Measurements from ENCODE around the gene WDR44. TPM values are rescaled to one million over a fixed set of nuclear protein-coding genes. Genes with fewer than 3 reads are reported as not detected.

Gene WDR44
- total and polyA plus RNA-seq, 2 of the 13 experiments (the other 11 are each of a cell fraction or from before 2014, with no cell fraction given) = 2.2 to 4.3 TPM

DNA sequence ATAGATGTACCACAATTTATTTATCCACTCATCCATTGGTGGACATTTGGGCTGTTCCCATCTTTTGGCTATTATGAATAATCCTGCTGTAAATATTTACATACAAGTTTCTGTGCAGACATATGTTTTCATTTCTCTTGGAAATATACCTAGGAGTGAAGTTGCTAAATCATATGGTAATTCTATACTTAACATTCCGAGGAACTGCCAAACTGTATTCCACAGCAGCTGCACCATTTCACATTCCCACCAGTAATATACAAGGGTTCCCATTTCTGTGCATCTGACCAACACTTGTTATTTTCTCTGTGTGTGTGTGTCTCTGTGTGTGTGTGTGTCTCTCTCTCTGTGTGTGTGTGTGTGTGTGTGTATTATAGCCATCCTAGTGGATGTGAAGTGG is 134.3 kb downstream of the WDR44 start:
- Histone ChIP-seq H4K20me1 (ENCODE audit: insufficient read depth, low read length) (no peaks in the 10 kb centered on the region), H3K36me3 (replicated peaks in 1 of 2; ENCODE audit: control insufficient read depth in 1 of 2, insufficient read depth in 2 of 2, low read length in 2 of 2) (no peaks in the 10 kb centered on the region), H3K4me3 (replicated peaks in 1 of 3; ENCODE audit: insufficient read depth in 1 of 3, low read depth in 2 of 3, low read length in 3 of 3) (no peak overlapping the region), H3K9me3 (ENCODE audit: low read length) (no peaks in the 10 kb centered on the region), H3K4me1 (ENCODE audit: insufficient read depth, low read length) (no peaks in the 10 kb centered on the region), H3K4me2 (ENCODE audit: low read depth, low read length) (no peak overlapping the region), H3K9ac (ENCODE audit: insufficient read depth, low read depth, low read length) (no peak overlapping the region), H2AFZ (ENCODE audit: low read length) (no peak overlapping the region), H3K79me2 (ENCODE audit: insufficient read depth, low read length) (no peaks in the 10 kb centered on the region), H3K27ac (ENCODE audit: extremely low read length, insufficient read depth, low read length) (no peak overlapping the region), H3K27me3 (ENCODE audit: control insufficient read depth in 1 of 2, insufficient read depth in 2 of 2, low read length in 2 of 2) (no peaks in the 10 kb centered on the region)
- in situ Hi-C loops (cut with HindIII; ENCODE audit: extremely low pct_ligation_motif_present, low pct_unique_long_range_greater_than_20kb) = no loop called here
- no peak for FAIRE-seq
- DNase-seq (ENCODE audit: low spot score) = no peak
- no TSS peak for BruUV-seq (replicated peaks)
- POLR2A ChIA-PET = interaction anchor here (0.7 kb wide), 1 partner anchor 25 kb away, joined by 3 read pairs; no protein-coding TSS in a partner anchor
- WGBS (ENCODE audit: low lambda C conversion rate) = 57% methylated on average over 1 of the region's 1 CpG
- intact Hi-C loops (cut with micrococcal nuclease; ENCODE audit: unreplicated experiment) = no loop called here
- CTCF ChIA-PET (ENCODE audit: low intra/inter-chr PET ratio, low total read pairs) = no interaction called here
- no peak for ATAC-seq
- TF ChIP-seq ZNF782 (CRISPR knock-in tag; IDR thresholded peaks at IDR 0.05; ENCODE audit: borderline replicate concordance) = no peak
- TF ChIP-seq ZFP36L2 (CRISPR knock-in tag; IDR thresholded peaks at IDR 0.05) = no peak
- no peak for TF ChIP-seq ZNF768 (CRISPR knock-in tag; IDR thresholded peaks at IDR 0.05)
- TF ChIP-seq KDM5A (IDR thresholded peaks at IDR 0.05; ENCODE audit: borderline replicate concordance, low read length) = no peak
- TF ChIP-seq JUND (CRISPR knock-in tag; IDR thresholded peaks at IDR 0.05) = no peak
- TF ChIP-seq, protein P1, sequence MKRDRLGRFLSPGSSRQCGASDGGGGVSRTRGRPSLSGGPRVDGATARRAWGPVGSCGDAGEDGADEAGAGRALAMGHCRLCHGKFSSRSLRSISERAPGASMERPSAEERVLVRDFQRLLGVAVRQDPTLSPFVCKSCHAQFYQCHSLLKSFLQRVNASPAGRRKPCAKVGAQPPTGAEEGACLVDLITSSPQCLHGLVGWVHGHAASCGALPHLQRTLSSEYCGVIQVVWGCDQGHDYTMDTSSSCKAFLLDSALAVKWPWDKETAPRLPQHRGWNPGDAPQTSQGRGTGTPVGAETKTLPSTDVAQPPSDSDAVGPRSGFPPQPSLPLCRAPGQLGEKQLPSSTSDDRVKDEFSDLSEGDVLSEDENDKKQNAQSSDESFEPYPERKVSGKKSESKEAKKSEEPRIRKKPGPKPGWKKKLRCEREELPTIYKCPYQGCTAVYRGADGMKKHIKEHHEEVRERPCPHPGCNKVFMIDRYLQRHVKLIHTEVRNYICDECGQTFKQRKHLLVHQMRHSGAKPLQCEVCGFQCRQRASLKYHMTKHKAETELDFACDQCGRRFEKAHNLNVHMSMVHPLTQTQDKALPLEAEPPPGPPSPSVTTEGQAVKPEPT (CRISPR knock-in tag; IDR thresholded peaks at IDR 0.05; ENCODE audit: low read depth) = no peak
- no peak for TF ChIP-seq MED1 (CRISPR knock-in tag; IDR thresholded peaks at IDR 0.05)
- no peak for TF ChIP-seq TBX3 (IDR thresholded peaks at IDR 0.05; ENCODE audit: borderline replicate concordance)
- TF ChIP-seq, protein P2, sequence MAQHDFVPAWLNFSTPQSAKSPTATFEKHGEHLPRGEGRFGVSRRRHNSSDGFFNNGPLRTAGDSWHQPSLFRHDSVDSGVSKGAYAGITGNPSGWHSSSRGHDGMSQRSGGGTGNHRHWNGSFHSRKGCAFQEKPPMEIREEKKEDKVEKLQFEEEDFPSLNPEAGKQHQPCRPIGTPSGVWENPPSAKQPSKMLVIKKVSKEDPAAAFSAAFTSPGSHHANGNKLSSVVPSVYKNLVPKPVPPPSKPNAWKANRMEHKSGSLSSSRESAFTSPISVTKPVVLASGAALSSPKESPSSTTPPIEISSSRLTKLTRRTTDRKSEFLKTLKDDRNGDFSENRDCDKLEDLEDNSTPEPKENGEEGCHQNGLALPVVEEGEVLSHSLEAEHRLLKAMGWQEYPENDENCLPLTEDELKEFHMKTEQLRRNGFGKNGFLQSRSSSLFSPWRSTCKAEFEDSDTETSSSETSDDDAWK (CRISPR knock-in tag; IDR thresholded peaks at IDR 0.05) = no peak
- TF ChIP-seq SIX1 (CRISPR knock-in tag; IDR thresholded peaks at IDR 0.05; ENCODE audit: borderline replicate concordance) = no peak
- no peak for TF ChIP-seq ZNF263 (CRISPR knock-in tag; IDR thresholded peaks at IDR 0.05)
- no peak for TF ChIP-seq ATF7 (IDR thresholded peaks at IDR 0.05)
- no peak for TF ChIP-seq ATF7 (CRISPR knock-in tag; IDR thresholded peaks at IDR 0.05)
- no peak for TF ChIP-seq ZNF672 (CRISPR knock-in tag; IDR thresholded peaks at IDR 0.05)
- TF ChIP-seq ONECUT2 (CRISPR knock-in tag; IDR thresholded peaks at IDR 0.05) = no peak
- TF ChIP-seq, protein P3, sequence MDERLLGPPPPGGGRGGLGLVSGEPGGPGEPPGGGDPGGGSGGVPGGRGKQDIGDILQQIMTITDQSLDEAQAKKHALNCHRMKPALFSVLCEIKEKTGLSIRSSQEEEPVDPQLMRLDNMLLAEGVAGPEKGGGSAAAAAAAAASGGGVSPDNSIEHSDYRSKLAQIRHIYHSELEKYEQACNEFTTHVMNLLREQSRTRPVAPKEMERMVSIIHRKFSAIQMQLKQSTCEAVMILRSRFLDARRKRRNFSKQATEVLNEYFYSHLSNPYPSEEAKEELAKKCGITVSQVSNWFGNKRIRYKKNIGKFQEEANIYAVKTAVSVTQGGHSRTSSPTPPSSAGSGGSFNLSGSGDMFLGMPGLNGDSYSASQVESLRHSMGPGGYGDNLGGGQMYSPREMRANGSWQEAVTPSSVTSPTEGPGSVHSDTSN (CRISPR knock-in tag; IDR thresholded peaks at IDR 0.05) = no peak
- TF ChIP-seq EP300 (IDR thresholded peaks at IDR 0.05; ENCODE audit: low read depth in 2 of 2, low read length in 2 of 2) = no peak
- TF ChIP-seq EP300 (CRISPR knock-in tag; IDR thresholded peaks at IDR 0.05; ENCODE audit: borderline replicate concordance) = no peak
- no peak for TF ChIP-seq ZNF251 (CRISPR knock-in tag; IDR thresholded peaks at IDR 0.05)
- TF ChIP-seq, protein P4, sequence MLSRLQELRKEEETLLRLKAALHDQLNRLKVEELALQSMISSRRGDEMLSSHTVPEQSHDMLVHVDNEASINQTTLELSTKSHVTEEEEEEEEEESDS (CRISPR knock-in tag; IDR thresholded peaks at IDR 0.05; ENCODE audit: borderline replicate concordance) = no peak

All from HepG2 (cell line).